ENCODE results near the gene RAB3GAP2. TPM values are rescaled to one million over a fixed set of nuclear protein-coding genes. Genes with fewer than 3 reads are reported as not detected.

RAB3GAP2 gene
- 24.5 and 27.9 TPM in 2 replicates for total RNA-seq (2014; rRNA removed; shearing (Covaris generic))

DNA sequence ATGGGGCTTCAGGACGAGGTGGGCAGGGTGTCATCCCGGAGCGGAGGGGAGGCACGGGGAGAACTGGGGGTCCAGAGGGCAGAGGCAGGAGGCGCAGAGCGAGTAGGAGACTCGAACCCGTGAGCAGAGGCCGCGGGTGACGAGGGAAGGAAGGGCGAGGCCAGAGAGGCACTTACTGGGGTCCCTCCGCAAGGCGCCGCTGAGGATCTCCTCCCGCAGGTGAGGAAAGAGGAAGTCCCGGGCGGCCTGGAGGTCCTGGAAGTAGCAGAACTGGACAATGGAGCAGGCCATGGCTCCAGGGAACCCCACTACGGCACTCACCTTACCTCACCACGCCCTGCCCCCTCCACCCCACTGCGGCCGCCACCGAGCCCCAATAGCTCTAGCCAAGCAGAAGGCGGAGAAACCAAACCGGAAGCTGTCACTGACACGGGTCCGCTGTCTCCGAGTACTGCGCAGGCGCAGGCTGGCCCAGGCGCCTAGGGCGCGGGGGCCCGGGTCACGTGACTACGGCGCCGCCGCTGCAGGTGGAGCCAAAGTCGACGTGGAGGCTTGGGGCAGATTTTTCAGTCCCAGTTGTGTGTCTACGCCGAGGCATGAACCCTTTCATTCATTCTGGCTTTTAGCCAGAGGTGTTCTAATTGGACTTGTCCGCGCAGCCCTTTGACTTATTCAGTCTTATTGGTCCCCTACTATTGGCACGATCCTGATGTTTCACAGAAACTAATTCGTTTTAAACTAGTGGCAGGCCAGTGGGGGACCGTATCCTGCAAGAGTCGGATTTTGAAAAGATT, at the start of gene RAB3GAP2:
RAB3GAP2 (minus strand) TSS at position 407 of the 794 bp plus-strand sequence; CDS start at position 291, 116 bp downstream.

Small RNAs within 50 kb of the gene (small RNA-seq; reads per million reads assigned to genes)
- gene MIR194-1: not detected
- gene MIR215: not detected
- gene MIR664A: not detected
- not detected for gene SNORA36B

Other genes starting within 250 kb of the RAB3GAP2 start
- 228 and 231 TPM in 2 replicates for gene EPRS1, start 225.9 kb downstream of the RAB3GAP2 start, total RNA-seq (2014; rRNA removed; shearing (Covaris generic))
- gene BPNT1, start 182.7 kb downstream of the RAB3GAP2 start, total RNA-seq (2014; rRNA removed; shearing (Covaris generic)): 37.6 and 44.4 TPM in 2 replicates
- 95.3 and 110 TPM in 2 replicates for gene IARS2, start 178.3 kb downstream of the RAB3GAP2 start, total RNA-seq (2014; rRNA removed; shearing (Covaris generic))

Measured in A375 (cell line).